ENCODE results near the gene CACNA2D1. TPM values are rescaled to one million over a fixed set of nuclear protein-coding genes. Genes with fewer than 3 reads are reported as not detected.

Gene CACNA2D1
- polyA plus RNA-seq, 2 of the 4 experiments (the other 2 are of a cell fraction), result 18.0 to 32.9 TPM

DNA sequence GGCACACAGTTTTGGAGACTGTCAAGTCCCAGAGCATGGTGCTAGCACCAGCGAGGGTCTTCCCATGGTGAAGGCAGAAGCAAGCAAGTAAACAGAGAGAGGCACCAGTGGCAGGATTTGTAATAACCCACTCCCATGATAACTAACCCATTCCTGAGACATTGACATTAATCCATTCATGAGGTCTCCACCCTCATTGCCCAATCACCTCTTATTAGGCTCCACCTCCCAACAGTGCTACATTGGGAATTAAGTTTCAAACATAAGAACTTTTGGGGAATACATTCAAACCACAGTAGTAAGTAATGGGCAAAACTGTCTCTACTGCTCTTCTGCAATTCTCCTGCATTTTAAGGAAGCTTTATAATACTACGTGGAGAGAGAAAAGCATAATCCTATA, 193.6 kb downstream of the CACNA2D1 start:
- ChIA-PET CTCF (no interaction called here), POLR2A (no interaction called here)
- 88% methylated on average over 2 of the region's 2 CpGs for WGBS (ENCODE audit: missing lambda C conversion rate)
- no peaks in the 10 kb centered on the region for H3K9me3 ChIP-seq
- FAIRE-seq (no peak), ATAC-seq (no peak), DNase-seq (ENCODE audit: low read depth in 1 of 2, low spot score in 1 of 2) (no peak)
- H3K4me3 ChIP-seq, result no peak overlapping the region
- H3K27ac ChIP-seq, result no peak overlapping the region
- no peak overlapping the region for H3K4me2 ChIP-seq
- H3K4me1 ChIP-seq, result no peaks in the 10 kb centered on the region
- no peak for TF ChIP-seq EP300 (IDR thresholded peaks at IDR 0.05)
- no peak for TF ChIP-seq CHD4 (IDR thresholded peaks at IDR 0.05; ENCODE audit: borderline replicate concordance)
- no peak for TF ChIP-seq FOXS1 (CRISPR knock-in tag; IDR thresholded peaks at IDR 0.05)
- TF ChIP-seq KDM5A (IDR thresholded peaks at IDR 0.05), result no peak
- no peak for TF ChIP-seq HEYL (CRISPR knock-in tag; IDR thresholded peaks at IDR 0.05)
- no peak for TF ChIP-seq EHF (CRISPR knock-in tag; IDR thresholded peaks at IDR 0.05)
- no peak for TF ChIP-seq KDM1A (IDR thresholded peaks at IDR 0.05; ENCODE audit: low read depth)

DNA sequence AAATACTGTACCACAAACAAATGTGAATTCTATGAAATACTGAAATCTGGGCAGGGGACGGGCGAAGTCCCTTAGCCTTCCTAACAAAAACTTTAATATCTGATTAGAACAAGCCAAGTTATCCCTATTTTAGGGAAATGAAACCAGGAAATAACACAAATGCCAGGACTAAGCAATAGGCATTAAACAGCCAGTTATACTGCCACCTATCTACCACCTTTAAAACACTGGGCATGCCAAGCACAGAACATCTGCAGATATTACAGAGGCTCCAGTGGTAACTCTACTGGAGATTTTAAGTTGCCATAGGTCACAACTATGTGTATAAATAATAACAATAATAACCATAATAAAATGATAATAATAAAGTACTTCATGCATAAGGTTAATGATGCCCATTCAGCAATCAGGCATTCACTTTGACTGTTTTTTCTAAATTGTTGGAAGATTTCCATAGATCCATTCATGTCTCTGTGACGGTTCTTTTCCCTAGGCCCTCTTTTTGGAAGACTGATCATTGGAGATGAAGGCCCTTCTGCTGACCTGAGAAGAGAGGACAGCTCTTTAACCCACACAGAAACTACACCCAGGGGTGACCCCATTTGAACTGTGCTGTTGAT, 195.7 kb downstream of the CACNA2D1 start:
- TF ChIP-seq RAD21 (conservative IDR thresholded peaks at IDR 0.05 in 1 of 2, IDR thresholded peaks at IDR 0.05 in 1 of 2) (peak; percentile 18 to 30; a peak in 3 of 5 replicates), TP53 (CRISPR knock-in tag; IDR thresholded peaks at IDR 0.05) (no peak), SMC3 (IDR thresholded peaks at IDR 0.05) (peak; percentile 24; the same call in 2 of the 3 replicates)
- TF ChIP-seq, protein P1, sequence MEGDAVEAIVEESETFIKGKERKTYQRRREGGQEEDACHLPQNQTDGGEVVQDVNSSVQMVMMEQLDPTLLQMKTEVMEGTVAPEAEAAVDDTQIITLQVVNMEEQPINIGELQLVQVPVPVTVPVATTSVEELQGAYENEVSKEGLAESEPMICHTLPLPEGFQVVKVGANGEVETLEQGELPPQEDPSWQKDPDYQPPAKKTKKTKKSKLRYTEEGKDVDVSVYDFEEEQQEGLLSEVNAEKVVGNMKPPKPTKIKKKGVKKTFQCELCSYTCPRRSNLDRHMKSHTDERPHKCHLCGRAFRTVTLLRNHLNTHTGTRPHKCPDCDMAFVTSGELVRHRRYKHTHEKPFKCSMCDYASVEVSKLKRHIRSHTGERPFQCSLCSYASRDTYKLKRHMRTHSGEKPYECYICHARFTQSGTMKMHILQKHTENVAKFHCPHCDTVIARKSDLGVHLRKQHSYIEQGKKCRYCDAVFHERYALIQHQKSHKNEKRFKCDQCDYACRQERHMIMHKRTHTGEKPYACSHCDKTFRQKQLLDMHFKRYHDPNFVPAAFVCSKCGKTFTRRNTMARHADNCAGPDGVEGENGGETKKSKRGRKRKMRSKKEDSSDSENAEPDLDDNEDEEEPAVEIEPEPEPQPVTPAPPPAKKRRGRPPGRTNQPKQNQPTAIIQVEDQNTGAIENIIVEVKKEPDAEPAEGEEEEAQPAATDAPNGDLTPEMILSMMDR (IDR thresholded peaks at IDR 0.05), result peak; percentile 61
- no peaks in the 10 kb centered on the region for H3K4me1 ChIP-seq
- 89% methylated on average over 3 of the region's 3 CpGs for WGBS (ENCODE audit: missing lambda C conversion rate)
- ChIA-PET CTCF (interaction anchor here (0.6 to 2.3 kb wide), 2 partner anchors 11 to 463 kb away, joined by 3 to 8 read pairs; no protein-coding TSS in a partner anchor), POLR2A (no interaction called here)
- DNase-seq (ENCODE audit: low read depth in 1 of 2, low spot score in 1 of 2) (peak; percentile 5 to 38), ATAC-seq (peak; percentile 73 to 83; a peak in 5 of 6 replicates), FAIRE-seq (peak; percentile 46)
- H3K4me2 ChIP-seq, result no peak overlapping the region
- H3K27ac ChIP-seq, result no peak overlapping the region
- H3K9me3 ChIP-seq, result no peaks in the 10 kb centered on the region
- H3K4me3 ChIP-seq, result no peak overlapping the region

DNA sequence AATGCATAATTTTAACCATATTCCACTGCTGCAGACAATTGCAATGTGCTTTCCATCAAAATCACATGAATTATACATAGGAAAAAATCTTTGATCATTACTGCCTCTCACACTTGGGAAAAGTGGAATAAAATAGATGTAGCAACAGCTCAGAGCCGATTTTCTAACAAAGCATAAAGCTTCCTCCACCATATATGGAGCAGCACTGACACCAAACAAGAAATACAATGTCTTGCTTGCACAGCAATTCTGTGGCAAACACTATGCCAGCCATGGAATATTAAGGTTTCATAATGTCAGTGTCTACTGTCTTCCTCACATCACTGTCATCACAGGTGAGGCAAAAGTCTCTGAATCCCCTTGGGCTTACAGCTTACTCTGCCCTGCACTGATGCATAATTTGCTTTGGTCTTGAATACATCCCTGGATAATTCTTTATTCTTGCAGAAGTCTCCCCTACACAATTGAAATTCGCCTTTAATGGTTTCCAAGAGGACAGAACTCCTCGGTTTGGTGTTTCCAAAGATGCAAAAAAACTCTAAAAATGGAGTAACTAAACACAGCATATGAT, 198.5 kb downstream of the CACNA2D1 start:
- no peak overlapping the region for H3K4me3 ChIP-seq
- H3K4me1 ChIP-seq, result no peaks in the 10 kb centered on the region
- ChIA-PET CTCF (no interaction called here), POLR2A (no interaction called here)
- no peak for DNase-seq (ENCODE audit: low read depth in 1 of 2, low spot score in 1 of 2)
- ATAC-seq, result no peak
- TF ChIP-seq RCOR1 (IDR thresholded peaks at IDR 0.05; ENCODE audit: low read depth, low read length), result no peak
- H3K4me2 ChIP-seq, result no peak overlapping the region
- H3K9me3 ChIP-seq, result no peaks in the 10 kb centered on the region
- WGBS (ENCODE audit: missing lambda C conversion rate), result 82% methylated on average over 3 of the region's 3 CpGs
- H3K27ac ChIP-seq, result no peak overlapping the region
- FAIRE-seq, result no peak

DNA sequence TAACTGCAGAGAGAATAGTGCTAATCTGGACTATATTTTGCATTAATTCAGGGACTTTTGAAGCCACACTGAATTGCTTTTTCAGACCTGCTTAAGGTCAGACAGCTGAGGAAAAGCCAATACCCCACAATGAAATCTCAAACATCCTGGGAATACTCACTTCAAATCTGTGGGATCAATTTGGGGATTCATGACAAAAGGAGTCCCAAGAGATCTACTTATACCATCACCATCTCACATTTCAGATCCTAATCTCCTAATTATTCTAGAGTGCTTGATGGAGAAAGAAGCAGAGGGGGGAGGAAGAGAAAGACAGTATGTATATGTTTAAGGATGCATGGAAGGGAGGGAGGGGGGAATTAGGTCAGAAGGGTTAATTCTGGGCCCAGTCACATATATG, 202.2 kb downstream of the CACNA2D1 start:
- DNase-seq (ENCODE audit: low read depth in 1 of 2, low spot score in 1 of 2) (no peak), ATAC-seq (no peak), FAIRE-seq (no peak)
- TF ChIP-seq JUNB (IDR thresholded peaks at IDR 0.05) (no peak), POLR2AphosphoS2 (conservative IDR thresholded peaks at IDR 0.05; ENCODE audit: low read length) (no peak), FOSB (CRISPR knock-in tag; IDR thresholded peaks at IDR 0.05) (no peak), CBX8 (IDR thresholded peaks at IDR 0.05) (no peak)
- TF ChIP-seq, protein P2, sequence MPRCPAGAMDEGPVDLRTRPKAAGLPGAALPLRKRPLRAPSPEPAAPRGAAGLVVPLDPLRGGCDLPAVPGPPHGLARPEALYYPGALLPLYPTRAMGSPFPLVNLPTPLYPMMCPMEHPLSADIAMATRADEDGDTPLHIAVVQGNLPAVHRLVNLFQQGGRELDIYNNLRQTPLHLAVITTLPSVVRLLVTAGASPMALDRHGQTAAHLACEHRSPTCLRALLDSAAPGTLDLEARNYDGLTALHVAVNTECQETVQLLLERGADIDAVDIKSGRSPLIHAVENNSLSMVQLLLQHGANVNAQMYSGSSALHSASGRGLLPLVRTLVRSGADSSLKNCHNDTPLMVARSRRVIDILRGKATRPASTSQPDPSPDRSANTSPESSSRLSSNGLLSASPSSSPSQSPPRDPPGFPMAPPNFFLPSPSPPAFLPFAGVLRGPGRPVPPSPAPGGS (IDR thresholded peaks at IDR 0.05), result no peak
- H3K4me1 ChIP-seq, result no peaks in the 10 kb centered on the region
- H3K4me2 ChIP-seq, result no peak overlapping the region
- H3K27ac ChIP-seq, result no peak overlapping the region
- CTCF ChIA-PET, result no interaction called here
- POLR2A ChIA-PET, result no interaction called here
- no peak overlapping the region for H3K4me3 ChIP-seq
- no peaks in the 10 kb centered on the region for H3K9me3 ChIP-seq
